Measurements from ENCODE around the gene GLIS2.

DNA sequence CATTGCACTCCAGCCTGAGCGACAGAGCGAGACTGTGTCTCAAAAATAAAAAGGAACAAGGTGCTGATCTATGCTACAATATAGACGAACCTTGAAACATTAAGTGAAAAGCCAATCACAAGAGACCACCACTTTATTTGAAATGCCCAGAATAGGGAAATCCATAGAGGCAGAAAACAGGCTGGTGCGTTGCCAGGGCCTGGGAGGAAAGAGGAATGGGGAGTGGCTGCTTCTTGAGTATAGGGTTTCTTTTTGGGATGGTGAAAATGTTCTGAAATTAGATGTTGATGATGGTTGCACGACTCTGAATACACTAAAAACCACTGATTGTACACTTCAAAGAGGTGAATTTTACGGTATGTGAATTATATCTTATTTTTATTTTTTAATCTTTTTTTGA lies 20.3 kb upstream of the GLIS2 start:
- TF ChIP-seq POLR2A (IDR thresholded peaks at IDR 0.05) = no peak
- TF ChIP-seq, protein P1, sequence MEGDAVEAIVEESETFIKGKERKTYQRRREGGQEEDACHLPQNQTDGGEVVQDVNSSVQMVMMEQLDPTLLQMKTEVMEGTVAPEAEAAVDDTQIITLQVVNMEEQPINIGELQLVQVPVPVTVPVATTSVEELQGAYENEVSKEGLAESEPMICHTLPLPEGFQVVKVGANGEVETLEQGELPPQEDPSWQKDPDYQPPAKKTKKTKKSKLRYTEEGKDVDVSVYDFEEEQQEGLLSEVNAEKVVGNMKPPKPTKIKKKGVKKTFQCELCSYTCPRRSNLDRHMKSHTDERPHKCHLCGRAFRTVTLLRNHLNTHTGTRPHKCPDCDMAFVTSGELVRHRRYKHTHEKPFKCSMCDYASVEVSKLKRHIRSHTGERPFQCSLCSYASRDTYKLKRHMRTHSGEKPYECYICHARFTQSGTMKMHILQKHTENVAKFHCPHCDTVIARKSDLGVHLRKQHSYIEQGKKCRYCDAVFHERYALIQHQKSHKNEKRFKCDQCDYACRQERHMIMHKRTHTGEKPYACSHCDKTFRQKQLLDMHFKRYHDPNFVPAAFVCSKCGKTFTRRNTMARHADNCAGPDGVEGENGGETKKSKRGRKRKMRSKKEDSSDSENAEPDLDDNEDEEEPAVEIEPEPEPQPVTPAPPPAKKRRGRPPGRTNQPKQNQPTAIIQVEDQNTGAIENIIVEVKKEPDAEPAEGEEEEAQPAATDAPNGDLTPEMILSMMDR (IDR thresholded peaks at IDR 0.05) = no peak

All from testis (tissue), 2 donors.